DMS 273 (cell line): ENCODE data around the gene MDFIC.

Source experiments
- DNase-seq: peaks from one replicate; lab custom pipeline; 2025; ENCODE audit not compliant: unreplicated experiment; lab: John Stamatoyannopoulos, UW

Gene MDFIC

GRCh38 chr7:114988755-114989375, 67.0 kb downstream of the MDFIC start:
- no peak for DNase-seq

GRCh38 chr7:114989531-114989930, 67.6 kb downstream of the MDFIC start:
- DNase-seq: no peak

GRCh38 chr7:114997487-114998404, 75.9 kb downstream of the MDFIC start:
- DNase-seq: no peak

- no peak for DNase-seq
Measured at GRCh38 chr7:115004121-115004520, 82.2 kb downstream of the MDFIC start.

- no peak for DNase-seq
Measured at GRCh38 chr7:115005251-115005650, 83.4 kb downstream of the MDFIC start.

- no peak for DNase-seq
Measured at GRCh38 chr7:115005953-115006352, 84.1 kb downstream of the MDFIC start.

- DNase-seq: no peak
Measured at GRCh38 chr7:115007751-115008150, 85.9 kb downstream of the MDFIC start.

GRCh38 chr7:115008465-115009114, 86.7 kb downstream of the MDFIC start:
- DNase-seq: no peak

- no peak for DNase-seq
Measured at GRCh38 chr7:115009139-115009538, 87.2 kb downstream of the MDFIC start.

GRCh38 chr7:115009736-115010440, 88.0 kb downstream of the MDFIC start:
- DNase-seq: no peak

GRCh38 chr7:115010441-115010820, 88.5 kb downstream of the MDFIC start:
- no peak for DNase-seq

- DNase-seq: no peak
Measured at GRCh38 chr7:115013886-115014285, 92.0 kb downstream of the MDFIC start.

GRCh38 chr7:115014794-115015193, 92.9 kb downstream of the MDFIC start:
- no peak for DNase-seq

GRCh38 chr7:115015619-115016018, 93.7 kb downstream of the MDFIC start:
- no peak for DNase-seq

- DNase-seq: no peak
Measured at GRCh38 chr7:115019882-115020605, 98.2 kb downstream of the MDFIC start.

GRCh38 chr7:115023219-115023618, 101.3 kb downstream of the MDFIC start:
- DNase-seq: no peak

GRCh38 chr7:115024276-115024675, 102.4 kb downstream of the MDFIC start:
- peak; percentile 73 for DNase-seq

- DNase-seq: peak; percentile 22
Measured at GRCh38 chr7:115032715-115033703, 111.1 kb downstream of the MDFIC start.

- no peak for DNase-seq
Measured at GRCh38 chr7:115033917-115034459, 112.1 kb downstream of the MDFIC start.
